Loucy (cell line): ENCODE data around the gene ELN.

Experiments
- H2AFZ ChIP-seq: fragments of 200-600 bp; sonication (generic); 2 replicates; pipeline ENCODE4 v1.6.0; 2016; ENCODE audit warnings: antibody characterized with exemption, mild to moderate bottlenecking, low read length, moderate library complexity
- H3F3A ChIP-seq: fragments of 200-600 bp; 2 replicates; pipeline ENCODE4 v1.6.0; 2016; ENCODE audit warnings: antibody characterized with exemption, low read depth, mild to moderate bottlenecking
- H3K27me3 ChIP-seq: fragments of 200-600 bp; sonication (generic); 2 replicates; pipeline ENCODE4 v1.6.1; 2014; ENCODE audit warnings: low read length, mild to moderate bottlenecking; ENCODE audit not compliant: insufficient read depth, poor library complexity, severe bottlenecking
- H3K36me3 ChIP-seq: fragments of 200-600 bp; sonication (generic); 2 replicates; pipeline ENCODE4 v1.6.1; 2016; ENCODE audit warnings: low read length; ENCODE audit not compliant: insufficient read depth
- H3K4me1 ChIP-seq: fragments of 200-600 bp; sonication (generic); 2 replicates; pipeline ENCODE4 v1.5.1; 2014; ENCODE audit warnings: low read length, mild to moderate bottlenecking; ENCODE audit not compliant: insufficient read depth, poor library complexity, severe bottlenecking
- H3K4me2 ChIP-seq: fragments of 200-600 bp; sonication (generic); 2 replicates; pipeline ENCODE4 v1.6.0; 2014; ENCODE audit warnings: antibody characterized with exemption, low read length, low read depth, mild to moderate bottlenecking; ENCODE audit not compliant: poor library complexity, severe bottlenecking
- H3K4me3 ChIP-seq: fragments of 200-600 bp; sonication (generic); 2 replicates; pipeline ENCODE4 v1.5.1; 2014; ENCODE audit warnings: low read length, mild to moderate bottlenecking, mixed read lengths; ENCODE audit not compliant: poor library complexity, severe bottlenecking
- H3K79me2 ChIP-seq: fragments of 200-600 bp; sonication (generic); 2 replicates; pipeline ENCODE4 v1.6.1; 2014; ENCODE audit warnings: low read length; ENCODE audit not compliant: insufficient read depth
- H3K9ac ChIP-seq: fragments of 200-600 bp; sonication (generic); 2 replicates; pipeline ENCODE4 v1.6.0; 2014; ENCODE audit warnings: mild to moderate bottlenecking, low read depth, low read length, moderate library complexity; ENCODE audit not compliant: poor library complexity, severe bottlenecking
- H3K9me2 ChIP-seq: fragments of 200-600 bp; sonication (generic); replicated peaks from 2 replicates; pipeline ENCODE4 v1.6.1; 2016; ENCODE audit warnings: low read depth, low read length, mixed read lengths
- H3K9me3 ChIP-seq: fragments of 200-600 bp; sonication (generic); 2 replicates; pipeline ENCODE4 v1.6.1; 2014; ENCODE audit warnings: mild to moderate bottlenecking, antibody characterized with exemption, low read length, low read depth; ENCODE audit not compliant: insufficient read depth
- H4K20me1 ChIP-seq: fragments of 200-600 bp; sonication (generic); 2 replicates; pipeline ENCODE4 v1.6.0; 2014; ENCODE audit warnings: antibody characterized with exemption, low read length, mild to moderate bottlenecking; ENCODE audit not compliant: insufficient read depth, poor library complexity, severe bottlenecking
- EZH2phosphoT487 ChIP-seq: fragments of 200-600 bp; IDR thresholded peaks from 2 replicates; pipeline ENCODE4 v1.6.1; 2018; ENCODE audit warnings: antibody characterized with exemption, mild to moderate bottlenecking, moderate library complexity, borderline replicate concordance
- TF ChIP-seq, protein P1 (sequence below): fragments of 200-600 bp; sonication (generic); conservative IDR thresholded peaks from 2 replicates; pipeline ENCODE4 v1.5.1; 2014; ENCODE audit warnings: mild to moderate bottlenecking, antibody characterized with exemption, low read length

ELN gene

DNA sequence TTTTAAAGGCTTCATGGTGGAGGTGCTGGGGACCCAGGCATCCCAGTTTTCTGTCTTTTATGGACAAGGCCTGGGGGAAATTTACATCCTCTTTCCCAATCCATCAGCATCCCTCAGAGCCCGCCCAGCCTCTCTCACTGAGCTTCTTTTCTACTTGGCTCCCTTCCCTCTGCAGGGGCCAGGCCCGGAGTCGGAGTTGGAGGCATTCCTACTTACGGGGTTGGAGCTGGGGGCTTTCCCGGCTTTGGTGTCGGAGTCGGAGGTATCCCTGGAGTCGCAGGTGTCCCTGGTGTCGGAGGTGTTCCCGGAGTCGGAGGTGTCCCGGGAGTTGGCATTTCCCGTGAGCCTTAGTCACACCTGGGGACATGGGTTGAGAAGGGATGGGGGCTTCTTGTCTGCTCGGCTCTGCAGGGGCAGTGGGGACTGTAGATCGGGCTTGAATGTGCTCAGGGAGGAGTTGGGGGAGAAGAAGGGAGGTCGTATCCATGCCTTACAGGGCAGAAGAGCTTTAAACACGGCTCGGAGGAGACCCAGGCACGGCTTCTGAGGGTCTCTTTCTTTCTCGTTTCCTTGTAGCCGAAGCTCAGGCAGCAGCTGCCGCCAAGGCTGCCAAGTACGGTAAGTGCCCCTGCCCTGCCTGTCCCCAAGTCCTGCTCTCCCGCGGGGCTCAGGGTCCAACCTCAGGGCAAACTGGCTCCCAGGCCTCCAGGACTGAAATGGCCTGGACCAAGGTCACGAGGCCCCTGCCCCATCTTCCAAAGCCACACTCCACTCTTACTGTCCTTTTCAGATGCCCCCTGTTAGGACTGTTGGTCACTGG lies 28.3 kb downstream of the ELN start:
- TF ChIP-seq EZH2phosphoT487: no peak
- TF ChIP-seq, protein P1, sequence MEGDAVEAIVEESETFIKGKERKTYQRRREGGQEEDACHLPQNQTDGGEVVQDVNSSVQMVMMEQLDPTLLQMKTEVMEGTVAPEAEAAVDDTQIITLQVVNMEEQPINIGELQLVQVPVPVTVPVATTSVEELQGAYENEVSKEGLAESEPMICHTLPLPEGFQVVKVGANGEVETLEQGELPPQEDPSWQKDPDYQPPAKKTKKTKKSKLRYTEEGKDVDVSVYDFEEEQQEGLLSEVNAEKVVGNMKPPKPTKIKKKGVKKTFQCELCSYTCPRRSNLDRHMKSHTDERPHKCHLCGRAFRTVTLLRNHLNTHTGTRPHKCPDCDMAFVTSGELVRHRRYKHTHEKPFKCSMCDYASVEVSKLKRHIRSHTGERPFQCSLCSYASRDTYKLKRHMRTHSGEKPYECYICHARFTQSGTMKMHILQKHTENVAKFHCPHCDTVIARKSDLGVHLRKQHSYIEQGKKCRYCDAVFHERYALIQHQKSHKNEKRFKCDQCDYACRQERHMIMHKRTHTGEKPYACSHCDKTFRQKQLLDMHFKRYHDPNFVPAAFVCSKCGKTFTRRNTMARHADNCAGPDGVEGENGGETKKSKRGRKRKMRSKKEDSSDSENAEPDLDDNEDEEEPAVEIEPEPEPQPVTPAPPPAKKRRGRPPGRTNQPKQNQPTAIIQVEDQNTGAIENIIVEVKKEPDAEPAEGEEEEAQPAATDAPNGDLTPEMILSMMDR: no peak

DNA sequence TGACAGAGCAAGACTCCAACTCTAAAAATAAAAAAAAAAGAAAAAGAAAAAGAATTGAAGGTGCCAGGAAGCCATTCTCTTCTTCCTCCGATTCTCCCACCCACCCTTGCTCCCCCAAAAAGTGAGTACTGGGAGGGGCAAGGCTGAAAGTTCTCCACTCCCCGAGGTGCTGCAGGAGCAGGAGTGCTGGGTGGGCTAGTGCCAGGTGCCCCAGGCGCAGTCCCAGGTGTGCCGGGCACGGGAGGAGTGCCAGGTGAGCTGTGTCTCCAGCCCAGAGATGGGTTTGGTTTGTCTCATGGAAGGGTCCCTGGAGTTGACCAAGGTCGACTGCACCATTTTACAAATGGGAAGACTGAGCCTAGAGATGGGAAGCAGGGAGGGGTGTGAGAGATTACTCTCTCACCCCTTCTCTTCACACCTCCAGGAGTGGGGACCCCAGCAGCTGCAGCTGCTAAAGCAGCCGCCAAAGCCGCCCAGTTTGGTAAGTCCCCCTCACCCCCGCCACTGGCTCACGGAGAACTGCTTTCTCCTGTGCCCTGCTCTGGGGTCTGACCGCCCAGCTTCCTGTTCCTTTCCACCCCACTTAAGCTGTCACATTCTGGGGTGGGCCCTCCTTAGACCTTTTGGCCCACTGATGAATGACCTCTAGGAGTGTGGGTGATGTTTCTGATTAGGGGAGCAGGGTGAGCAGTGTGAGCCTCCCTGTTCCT lies 29.4 kb downstream of the ELN start:
- H3K4me1 ChIP-seq: no peaks in the 10 kb centered on the region
- no peaks in the 10 kb centered on the region for H3K27me3 ChIP-seq
- no peak for TF ChIP-seq EZH2phosphoT487
- TF ChIP-seq, protein P1: no peak
- H3K36me3 ChIP-seq: no peaks in the 10 kb centered on the region
- H3K4me2 ChIP-seq: no peak overlapping the region
- H2AFZ ChIP-seq: 0 out of 2 replicates have a peak overlapping the region, but pooled peaks have one; percentile 23
- no peaks in the 10 kb centered on the region for H3F3A ChIP-seq
- no peaks in the 10 kb centered on the region for H4K20me1 ChIP-seq
- no peaks in the 10 kb centered on the region for H3K9me3 ChIP-seq
- no peak overlapping the region for H3K9ac ChIP-seq
- no peaks in the 10 kb centered on the region for H3K79me2 ChIP-seq
- H3K4me3 ChIP-seq: no peak overlapping the region
- H3K9me2 ChIP-seq: no peaks in the 10 kb centered on the region

More for the DNA sequence above, 28.3 kb downstream of the ELN start:
- Histone ChIP-seq H2AFZ (no peak overlapping the region), H3K36me3 (no peaks in the 10 kb centered on the region), H3K9me2 (no peaks in the 10 kb centered on the region), H3K4me1 (no peaks in the 10 kb centered on the region), H3K79me2 (no peaks in the 10 kb centered on the region), H3K27me3 (no peaks in the 10 kb centered on the region), H4K20me1 (no peaks in the 10 kb centered on the region), H3K4me3 (no peak overlapping the region), H3K4me2 (no peak overlapping the region), H3F3A (no peaks in the 10 kb centered on the region), H3K9ac (no peak overlapping the region), H3K9me3 (no peaks in the 10 kb centered on the region)

DNA sequence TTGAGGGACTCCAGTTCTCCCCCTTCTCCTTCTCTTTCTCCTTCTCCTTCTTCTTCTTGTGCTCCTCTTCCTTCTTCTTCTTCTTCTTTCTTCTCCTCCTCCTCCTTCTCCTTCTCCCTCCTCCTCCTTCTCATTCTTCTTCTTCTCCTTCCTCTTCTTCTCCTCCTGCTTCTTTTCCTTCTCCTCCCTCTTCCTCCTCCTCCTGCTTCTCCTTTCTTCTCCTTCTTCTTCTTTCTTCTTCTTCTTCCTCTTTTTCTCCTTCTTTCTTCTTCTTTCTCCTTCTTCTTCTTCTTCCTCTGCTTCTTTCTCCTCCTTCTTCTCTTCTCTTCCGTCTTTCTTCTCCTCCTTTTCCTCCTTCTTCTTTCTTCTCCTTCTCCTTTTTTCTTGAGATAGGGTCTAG lies 30.0 kb downstream of the ELN start:
- no peaks in the 10 kb centered on the region for H3K27me3 ChIP-seq

More for the DNA sequence above, 30.0 kb downstream of the ELN start:
- no peak overlapping the region for H3K4me2 ChIP-seq
- H4K20me1 ChIP-seq: no peaks in the 10 kb centered on the region
- H3K36me3 ChIP-seq: no peaks in the 10 kb centered on the region
- H3K9ac ChIP-seq: no peak overlapping the region
- H3K9me2 ChIP-seq: no peaks in the 10 kb centered on the region
- no peaks in the 10 kb centered on the region for H3K9me3 ChIP-seq
- no peaks in the 10 kb centered on the region for H3K79me2 ChIP-seq
- 0 out of 2 replicates have a peak overlapping the region, but pooled peaks have one; percentile 23 for H2AFZ ChIP-seq
- H3K4me1 ChIP-seq: no peaks in the 10 kb centered on the region
- TF ChIP-seq, protein P1: no peak
- TF ChIP-seq EZH2phosphoT487: no peak
- H3F3A ChIP-seq: no peaks in the 10 kb centered on the region
- no peak overlapping the region for H3K4me3 ChIP-seq
